HEK293 (cell line): Measurements from ENCODE around the gene DUOX1.

Experiments
- FEZF1 ChIP-seq: fragments of 450-650 bp; formaldehyde crosslinking; IDR thresholded peaks from 2 replicates; pipeline ENCODE4 v1.5.1; 2016; ENCODE audit warnings: missing biosample characterization, missing genetic modification characterization
- KLF10 ChIP-seq: fragments of 450-650 bp; IDR thresholded peaks from 2 replicates; pipeline ENCODE4 v1.5.1; 2018; ENCODE audit warnings: missing biosample characterization, mild to moderate bottlenecking, missing genetic modification characterization
- KLF16 ChIP-seq: fragments of 450-650 bp; formaldehyde crosslinking; IDR thresholded peaks from 2 replicates; pipeline ENCODE4 v1.5.1; 2017; ENCODE audit warnings: missing biosample characterization, missing genetic modification characterization
- KLF17 ChIP-seq: fragments of 450-650 bp; formaldehyde crosslinking; IDR thresholded peaks from 2 replicates; pipeline ENCODE4 v1.5.1; 2016; ENCODE audit warnings: missing biosample characterization, missing genetic modification characterization
- PBX3 ChIP-seq: sonication (generic); formaldehyde crosslinking; IDR thresholded peaks from 2 replicates; pipeline ENCODE4 v1.8.1; 2022; ENCODE audit warnings: mild to moderate bottlenecking, moderate library complexity, missing genetic modification reagents
- YY1 ChIP-seq: fragments of 450-650 bp; formaldehyde crosslinking; IDR thresholded peaks from 2 replicates; pipeline ENCODE4 v1.5.1; 2018; ENCODE audit warnings: missing biosample characterization, missing genetic modification characterization
- YY2 ChIP-seq: fragments of 450-650 bp; formaldehyde crosslinking; IDR thresholded peaks from 2 replicates; pipeline ENCODE4 v1.5.1; 2016; ENCODE audit warnings: missing biosample characterization, missing genetic modification characterization
- ZBTB8A ChIP-seq: fragments of 450-650 bp; formaldehyde crosslinking; IDR thresholded peaks from 2 replicates; pipeline ENCODE4 v1.5.1; 2016; ENCODE audit warnings: missing biosample characterization, missing genetic modification characterization
- ZFHX2 ChIP-seq: fragments of 450-650 bp; formaldehyde crosslinking; conservative IDR thresholded peaks from 2 replicates; pipeline ENCODE4 v1.5.1; 2016; ENCODE audit warnings: missing biosample characterization, missing genetic modification characterization
- ZFP69B ChIP-seq: fragments of 450-650 bp; formaldehyde crosslinking; IDR thresholded peaks from 2 replicates; pipeline ENCODE4 v1.5.1; 2016; ENCODE audit warnings: missing biosample characterization, missing genetic modification characterization
- ZNF140 ChIP-seq: fragments of 450-650 bp; formaldehyde crosslinking; IDR thresholded peaks from 2 replicates; pipeline ENCODE4 v1.5.1; 2016; ENCODE audit warnings: missing biosample characterization, missing genetic modification characterization
- ZNF16 ChIP-seq: fragments of 450-650 bp; formaldehyde crosslinking; IDR thresholded peaks from 2 replicates; pipeline ENCODE4 v1.5.1; 2016; ENCODE audit warnings: low read depth, missing biosample characterization, missing genetic modification characterization
- ZNF2 ChIP-seq: fragments of 450-650 bp; formaldehyde crosslinking; IDR thresholded peaks from 2 replicates; pipeline ENCODE4 v1.5.1; 2016; ENCODE audit warnings: missing biosample characterization, missing genetic modification characterization
- ZNF274 ChIP-seq, 2 experiments: fragments of 200-500 bp in 1 of 2; fragments of 450-650 bp in 1 of 2; sonication (Bioruptor generic) in 1 of 2; formaldehyde crosslinking in 1 of 2; IDR thresholded peaks; 2 replicates each; pipeline versions ENCODE4 v1.5.1 to v1.6.1; 2014 to 2016; ENCODE audit warnings: borderline replicate concordance in 1 of 2, inconsistent platforms in 1 of 2, low read length in 1 of 2, missing biosample characterization in 1 of 2, missing genetic modification characterization in 1 of 2
- ZNF324 ChIP-seq: fragments of 450-650 bp; formaldehyde crosslinking; IDR thresholded peaks from 2 replicates; pipeline ENCODE4 v1.5.1; 2016; ENCODE audit warnings: missing biosample characterization, missing genetic modification characterization
- ZNF394 ChIP-seq: fragments of 450-650 bp; formaldehyde crosslinking; IDR thresholded peaks from 2 replicates; pipeline ENCODE4 v1.5.1; 2016; ENCODE audit warnings: missing biosample characterization, missing genetic modification characterization, mild to moderate bottlenecking, moderate library complexity, borderline replicate concordance
- ZNF561 ChIP-seq: fragments of 450-650 bp; IDR thresholded peaks from 2 replicates; pipeline ENCODE4 v1.5.1; 2018; ENCODE audit warnings: missing biosample characterization, missing genetic modification characterization, borderline replicate concordance
- ZNF600 ChIP-seq: fragments of 450-650 bp; formaldehyde crosslinking; IDR thresholded peaks from 2 replicates; pipeline ENCODE4 v1.5.1; 2016; ENCODE audit warnings: missing biosample characterization, missing genetic modification characterization
- ZNF610 ChIP-seq: fragments of 450-650 bp; formaldehyde crosslinking; IDR thresholded peaks from 2 replicates; pipeline ENCODE4 v1.5.1; 2016; ENCODE audit warnings: missing biosample characterization, missing genetic modification characterization, borderline replicate concordance
- ZNF629 ChIP-seq: fragments of 450-650 bp; formaldehyde crosslinking; IDR thresholded peaks from 2 replicates; pipeline ENCODE4 v1.5.1; 2017; ENCODE audit warnings: missing biosample characterization, missing genetic modification characterization
- ZNF639 ChIP-seq: fragments of 450-650 bp; formaldehyde crosslinking; IDR thresholded peaks from 2 replicates; pipeline ENCODE4 v1.5.1; 2016; ENCODE audit warnings: missing biosample characterization, missing genetic modification characterization
- ZNF654 ChIP-seq: fragments of 450-650 bp; formaldehyde crosslinking; IDR thresholded peaks from 2 replicates; pipeline ENCODE4 v1.5.1; 2016; ENCODE audit warnings: low read depth, missing biosample characterization, missing genetic modification characterization
- ZNF670 ChIP-seq: fragments of 450-650 bp; formaldehyde crosslinking; IDR thresholded peaks from 2 replicates; pipeline ENCODE4 v1.5.1; 2016; ENCODE audit warnings: missing biosample characterization, missing genetic modification characterization, low read depth
- ZNF768 ChIP-seq: fragments of 450-650 bp; formaldehyde crosslinking; IDR thresholded peaks from 2 replicates; pipeline ENCODE4 v1.5.1; 2018; ENCODE audit warnings: missing biosample characterization, mild to moderate bottlenecking, missing genetic modification characterization
- ZNF777 ChIP-seq: fragments of 450-650 bp; formaldehyde crosslinking; IDR thresholded peaks from 2 replicates; pipeline ENCODE4 v1.5.1; 2017; ENCODE audit warnings: missing biosample characterization, missing genetic modification characterization, borderline replicate concordance
- ZNF830 ChIP-seq: fragments of 450-650 bp; IDR thresholded peaks from 2 replicates; pipeline ENCODE4 v1.5.0; 2018; ENCODE audit warnings: missing biosample characterization, missing genetic modification characterization, low read depth, mild to moderate bottlenecking, moderate library complexity
- ZSCAN23 ChIP-seq: fragments of 450-650 bp; formaldehyde crosslinking; IDR thresholded peaks from 2 replicates; pipeline ENCODE4 v1.5.1; 2016; ENCODE audit warnings: missing biosample characterization, missing genetic modification characterization
- TF ChIP-seq, protein P1 (sequence below): fragments of 450-650 bp; formaldehyde crosslinking; IDR thresholded peaks from 2 replicates; pipeline ENCODE4 v1.5.1; 2016; ENCODE audit warnings: missing biosample characterization, missing genetic modification characterization, borderline replicate concordance
- TF ChIP-seq, protein P2 (sequence below): fragments of 450-650 bp; formaldehyde crosslinking; IDR thresholded peaks from 2 replicates; pipeline ENCODE4 v1.5.1; 2016; ENCODE audit warnings: missing biosample characterization, missing genetic modification characterization

DUOX1 gene

DNA sequence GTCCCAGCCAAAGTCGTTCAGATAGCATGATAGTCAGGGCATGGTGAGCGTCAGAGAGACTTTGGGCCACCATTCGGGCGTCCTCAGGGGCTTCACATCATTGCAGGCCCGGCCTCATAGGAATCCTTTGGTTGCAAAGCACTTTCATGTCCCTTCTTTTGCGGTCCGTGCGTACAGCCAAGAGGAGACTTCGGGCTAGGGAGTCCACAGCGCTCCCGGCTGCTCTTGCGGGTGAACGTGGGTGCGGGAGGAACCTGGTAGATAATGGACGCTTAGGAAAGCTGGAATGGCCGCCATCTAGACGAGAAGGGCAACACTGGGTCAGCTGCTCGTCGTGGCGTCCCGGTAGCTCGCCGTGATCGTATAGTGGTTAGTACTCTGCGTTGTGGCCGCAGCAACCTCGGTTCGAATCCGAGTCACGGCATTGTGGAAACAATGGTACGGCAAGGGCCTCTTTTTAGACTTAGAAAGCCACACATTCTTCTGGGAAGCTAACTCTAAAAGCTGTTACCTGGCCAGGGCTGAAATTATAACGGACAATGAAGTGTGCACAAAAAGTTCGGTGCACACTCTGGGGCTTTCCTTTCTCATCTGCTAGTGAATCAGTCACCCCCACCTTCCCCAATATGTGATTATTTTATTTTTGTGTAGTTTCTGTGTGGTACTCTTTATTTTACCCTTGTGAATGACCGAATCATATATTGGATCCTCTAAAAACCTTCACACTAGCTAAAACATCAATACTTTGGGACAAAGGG, 71.2 kb downstream of the DUOX1 start (continued):
- TF ChIP-seq, protein P1, sequence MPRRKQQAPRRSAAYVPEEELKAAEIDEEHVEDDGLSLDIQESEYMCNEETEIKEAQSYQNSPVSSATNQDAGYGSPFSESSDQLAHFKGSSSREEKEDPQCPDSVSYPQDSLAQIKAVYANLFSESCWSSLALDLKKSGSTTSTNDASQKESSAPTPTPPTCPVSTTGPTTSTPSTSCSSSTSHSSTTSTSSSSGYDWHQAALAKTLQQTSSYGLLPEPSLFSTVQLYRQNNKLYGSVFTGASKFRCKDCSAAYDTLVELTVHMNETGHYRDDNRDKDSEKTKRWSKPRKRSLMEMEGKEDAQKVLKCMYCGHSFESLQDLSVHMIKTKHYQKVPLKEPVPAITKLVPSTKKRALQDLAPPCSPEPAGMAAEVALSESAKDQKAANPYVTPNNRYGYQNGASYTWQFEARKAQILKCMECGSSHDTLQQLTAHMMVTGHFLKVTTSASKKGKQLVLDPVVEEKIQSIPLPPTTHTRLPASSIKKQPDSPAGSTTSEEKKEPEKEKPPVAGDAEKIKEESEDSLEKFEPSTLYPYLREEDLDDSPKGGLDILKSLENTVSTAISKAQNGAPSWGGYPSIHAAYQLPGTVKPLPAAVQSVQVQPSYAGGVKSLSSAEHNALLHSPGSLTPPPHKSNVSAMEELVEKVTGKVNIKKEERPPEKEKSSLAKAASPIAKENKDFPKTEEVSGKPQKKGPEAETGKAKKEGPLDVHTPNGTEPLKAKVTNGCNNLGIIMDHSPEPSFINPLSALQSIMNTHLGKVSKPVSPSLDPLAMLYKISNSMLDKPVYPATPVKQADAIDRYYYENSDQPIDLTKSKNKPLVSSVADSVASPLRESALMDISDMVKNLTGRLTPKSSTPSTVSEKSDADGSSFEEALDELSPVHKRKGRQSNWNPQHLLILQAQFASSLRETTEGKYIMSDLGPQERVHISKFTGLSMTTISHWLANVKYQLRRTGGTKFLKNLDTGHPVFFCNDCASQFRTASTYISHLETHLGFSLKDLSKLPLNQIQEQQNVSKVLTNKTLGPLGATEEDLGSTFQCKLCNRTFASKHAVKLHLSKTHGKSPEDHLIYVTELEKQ (tag by site-specific recombination) = no peak
- no peak for TF ChIP-seq ZNF670 (tag by site-specific recombination)
- TF ChIP-seq ZNF768 (tag by site-specific recombination) = no peak
- TF ChIP-seq ZNF639 = peak; percentile 56; the same call in 1 of the 2 replicates
- peak; percentile 14; the same call in 1 of the 2 replicates for TF ChIP-seq ZBTB8A (tag by site-specific recombination)
- no peak for TF ChIP-seq ZNF830 (tag by site-specific recombination)
- TF ChIP-seq YY2 (tag by site-specific recombination) = peak; percentile 83
- TF ChIP-seq ZNF324 (tag by site-specific recombination) = peak; percentile 79; the same call in 1 of the 2 replicates
- no peak for TF ChIP-seq ZFHX2 (tag by site-specific recombination)
- peak; percentile 57; the same call in 1 of the 2 replicates for TF ChIP-seq ZNF600
- TF ChIP-seq ZNF274 (IDR thresholded peaks at IDR 0.05; ENCODE audit: low read length) = no peak
- no peak for TF ChIP-seq ZNF274 (tag by site-specific recombination; IDR thresholded peaks at IDR 0.05; ENCODE audit: borderline replicate concordance)
- TF ChIP-seq ZFP69B (tag by site-specific recombination) = peak; percentile 58
- TF ChIP-seq ZNF394 (tag by site-specific recombination) = peak; percentile 51
- peak; percentile 87 for TF ChIP-seq YY1 (tag by site-specific recombination)
- 0 out of 2 replicates have a peak, but pooled peaks have one; percentile 4 for TF ChIP-seq ZNF654 (tag by site-specific recombination)
- no peak for TF ChIP-seq ZNF16 (tag by site-specific recombination)
- TF ChIP-seq ZNF629 (tag by site-specific recombination) = peak; percentile 14; the same call in 1 of the 2 replicates
- 0 out of 2 replicates have a peak, but pooled peaks have one; percentile 22 for TF ChIP-seq ZSCAN23 (tag by site-specific recombination)
- 0 out of 2 replicates have a peak, but pooled peaks have one; percentile 22 for TF ChIP-seq ZNF777 (tag by site-specific recombination)
- peak; percentile 56; the same call in 1 of the 2 replicates for TF ChIP-seq KLF17 (tag by site-specific recombination)
- TF ChIP-seq KLF10 (tag by site-specific recombination) = 0 out of 2 replicates have a peak, but pooled peaks have one; percentile 19
- 0 out of 2 replicates have a peak, but pooled peaks have one; percentile 16 for TF ChIP-seq ZNF561 (tag by site-specific recombination)
- peak; percentile 56 for TF ChIP-seq KLF16
- no peak for TF ChIP-seq ZNF140 (tag by site-specific recombination)
- peak; percentile 74 for TF ChIP-seq ZNF2 (tag by site-specific recombination)
- TF ChIP-seq, protein P2, sequence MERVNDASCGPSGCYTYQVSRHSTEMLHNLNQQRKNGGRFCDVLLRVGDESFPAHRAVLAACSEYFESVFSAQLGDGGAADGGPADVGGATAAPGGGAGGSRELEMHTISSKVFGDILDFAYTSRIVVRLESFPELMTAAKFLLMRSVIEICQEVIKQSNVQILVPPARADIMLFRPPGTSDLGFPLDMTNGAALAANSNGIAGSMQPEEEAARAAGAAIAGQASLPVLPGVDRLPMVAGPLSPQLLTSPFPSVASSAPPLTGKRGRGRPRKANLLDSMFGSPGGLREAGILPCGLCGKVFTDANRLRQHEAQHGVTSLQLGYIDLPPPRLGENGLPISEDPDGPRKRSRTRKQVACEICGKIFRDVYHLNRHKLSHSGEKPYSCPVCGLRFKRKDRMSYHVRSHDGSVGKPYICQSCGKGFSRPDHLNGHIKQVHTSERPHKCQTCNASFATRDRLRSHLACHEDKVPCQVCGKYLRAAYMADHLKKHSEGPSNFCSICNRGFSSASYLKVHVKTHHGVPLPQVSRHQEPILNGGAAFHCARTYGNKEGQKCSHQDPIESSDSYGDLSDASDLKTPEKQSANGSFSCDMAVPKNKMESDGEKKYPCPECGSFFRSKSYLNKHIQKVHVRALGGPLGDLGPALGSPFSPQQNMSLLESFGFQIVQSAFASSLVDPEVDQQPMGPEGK (tag by site-specific recombination) = 0 out of 2 replicates have a peak, but pooled peaks have one; percentile 6
- TF ChIP-seq PBX3 (CRISPR knock-in tag) = no peak
- peak; percentile 68; the same call in 1 of the 2 replicates for TF ChIP-seq ZNF610
- TF ChIP-seq FEZF1 (tag by site-specific recombination) = no peak
